Activated CD8-positive, alpha-beta memory T cell treated with anti-CD3 and anti-CD28 coated beads for 36 hours (primary cell): ENCODE data around the gene LCN15. TPM values are rescaled to one million over a fixed set of nuclear protein-coding genes. Genes with fewer than 3 reads are reported as not detected.
"Not testable (repeated sequence)": the region's sequence is repeated elsewhere in the genome, so short reads cannot be mapped to it uniquely, and the experiment has no call there.

Source experiments
- CTCF ChIA-PET: fragments of 350-600 bp; sonication (Branson Sonifier 250); formaldehyde crosslinking; loops from one replicate; lab custom pipeline; 2021; ENCODE audit warnings: antibody characterized with exemption; lab: Charles Lee
- POLR2A ChIA-PET: fragments of 350-600 bp; sonication (Branson Sonifier 250); formaldehyde crosslinking; loops from one replicate; lab custom pipeline; 2021; ENCODE audit warnings: antibody characterized with exemption; lab: Charles Lee
- total RNA-seq, 2 experiments: library from RNA; stranded (reverse); gene quantifications; one replicate each; pipeline ENCODE4 v1.2.3, GENCODE V29; 2021

Gene LCN15
- total RNA-seq, 2 experiments from 2014 or later = not detected

GRCh38 chr9:136798708-136799078 is 34.4 kb upstream of the LCN15 start:
- ChIA-PET CTCF (interaction anchor here (1.4 kb wide), 1 partner anchor 236 kb away, joined by 3 read pairs; no protein-coding TSS in a partner anchor), POLR2A (no interaction called here)

DNA sequence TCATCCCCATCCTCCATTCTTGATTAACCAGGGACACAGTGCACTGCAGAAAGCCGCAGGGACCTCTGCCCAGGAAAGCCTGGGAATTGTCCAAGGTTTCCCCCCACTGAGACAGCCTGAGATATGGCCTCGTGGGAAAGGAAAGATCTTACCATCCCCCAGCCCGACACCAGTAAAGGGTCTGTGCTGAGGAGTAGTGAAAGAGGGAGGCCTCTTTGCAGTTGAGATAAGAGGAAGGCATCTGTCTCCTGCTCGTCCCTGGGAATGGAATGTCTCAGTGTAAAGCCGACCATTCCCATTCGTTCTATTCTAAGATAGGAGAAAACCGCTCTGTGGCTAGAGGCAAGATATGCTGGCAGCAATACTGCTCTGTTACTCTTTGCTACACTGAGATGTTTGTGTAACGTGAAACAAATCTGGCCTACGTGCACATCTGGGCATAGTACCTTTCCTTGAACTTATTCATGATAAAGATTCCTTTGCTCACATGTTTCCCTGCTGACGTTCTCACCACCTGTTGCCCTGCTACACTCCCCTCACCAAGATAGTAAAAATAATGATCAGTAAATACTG is 32.5 kb upstream of the LCN15 start:
- CTCF ChIA-PET, POLR2A ChIA-PET: not testable (repeated sequence)

GRCh38 chr9:136796238-136796774 is 32.0 kb upstream of the LCN15 start, which contains the start of gene CCDC183:
Gene CCDC183 (plus strand): TSS chr9:136796338. CDS start chr9:136796398, 60 bp downstream.
- POLR2A ChIA-PET = no interaction called here

DNA sequence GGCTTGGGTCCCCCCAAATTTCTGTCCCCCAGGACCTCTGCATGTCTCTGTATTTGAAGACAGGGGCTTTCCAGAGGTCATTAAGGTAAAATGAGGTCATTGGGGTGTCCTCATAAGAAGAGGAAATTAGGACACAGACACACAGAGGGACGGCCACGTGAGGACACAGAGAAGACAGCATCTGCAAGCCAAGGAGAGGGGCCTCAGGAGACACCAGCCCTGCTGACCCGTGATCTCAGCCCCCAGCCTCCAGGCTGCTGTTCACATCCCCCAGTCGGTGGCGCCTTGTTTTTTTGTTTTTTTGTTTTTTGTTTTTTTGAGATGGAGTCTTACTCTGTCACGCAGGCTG is 30.7 kb upstream of the LCN15 start:
- POLR2A ChIA-PET = no interaction called here
- CTCF ChIA-PET = no interaction called here

More at GRCh38 chr9:136796238-136796774, 32.0 kb upstream of the LCN15 start, which contains the start of gene CCDC183:
- CTCF ChIA-PET = no interaction called here

DNA sequence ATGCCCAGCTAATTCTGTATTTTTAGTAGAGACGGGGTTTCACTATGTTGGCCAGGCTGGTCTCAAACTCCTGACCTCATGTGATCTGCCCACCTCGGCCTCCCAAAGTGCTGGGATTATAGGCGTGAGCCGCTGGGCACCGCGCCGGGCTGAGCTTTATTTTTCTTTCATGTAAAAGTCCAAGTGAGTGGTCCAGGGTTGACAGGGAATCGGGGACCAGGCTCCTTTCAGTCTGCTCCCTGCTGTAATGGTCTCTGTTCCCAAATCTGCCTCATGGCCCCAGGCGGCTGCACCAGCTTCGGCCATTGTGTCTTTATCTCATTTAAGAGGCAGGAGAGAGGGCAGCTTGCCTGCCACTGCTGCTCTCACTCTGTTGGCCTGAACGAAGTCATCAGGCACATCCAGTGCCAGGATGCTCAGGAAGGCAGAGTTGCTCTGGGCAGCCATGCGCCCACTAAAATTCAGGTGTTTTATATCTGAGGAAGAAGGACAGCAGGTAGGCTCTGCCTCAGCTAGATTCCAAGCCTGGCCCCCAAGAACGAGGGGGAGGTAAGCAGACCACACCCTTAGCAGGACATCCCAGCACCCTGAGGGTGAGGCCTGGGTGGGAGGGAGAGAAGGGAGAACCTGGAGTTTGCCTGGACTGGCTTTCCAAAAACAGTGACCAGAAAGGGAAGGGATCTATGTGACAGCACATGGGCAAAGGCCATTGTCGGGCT is 30.1 kb upstream of the LCN15 start:
- ChIA-PET POLR2A (no interaction called here), CTCF (interaction anchor here (0.8 to 1.4 kb wide), 3 partner anchors 17 to 273 kb away, joined by 4 to 7 read pairs (median 5); no protein-coding TSS in a partner anchor)

GRCh38 chr9:136793086-136793946 is 29.0 kb upstream of the LCN15 start:
- CTCF ChIA-PET = interaction anchor here (1.0 to 1.6 kb wide), 6 partner anchors 9 to 274 kb away, joined by 3 to 7 read pairs (median 5); no protein-coding TSS in a partner anchor
- POLR2A ChIA-PET = no interaction called here

GRCh38 chr9:136792321-136793085 is 28.2 kb upstream of the LCN15 start:
- ChIA-PET POLR2A (no interaction called here), CTCF (interaction anchor here (0.6 to 1.6 kb wide), 11 partner anchors 10 to 277 kb away, joined by 3 to 7 read pairs (median 3); partner anchors contain the start of gene FBXW5)

- ChIA-PET POLR2A (interaction anchor here (0.6 kb wide), 1 partner anchor 117 kb away, joined by 3 read pairs; no protein-coding TSS in a partner anchor), CTCF (interaction anchor here (0.6 to 1.6 kb wide), 13 partner anchors 11 to 278 kb away, joined by 3 to 7 read pairs (median 3); partner anchors contain the start of gene FBXW5)
These were observed 27.4 kb upstream of the LCN15 start for GRCh38 chr9:136791516-136792276.

- CTCF ChIA-PET = interaction anchor here (0.6 to 1.5 kb wide), 6 partner anchors 52 to 277 kb away, joined by 3 to 5 read pairs (median 4); no protein-coding TSS in a partner anchor
- POLR2A ChIA-PET = interaction anchor here (0.6 to 1.0 kb wide), 2 partner anchors 118 to 295 kb away, joined by 3 to 4 read pairs; partner anchors contain the start of gene MAN1B1
These were observed 26.6 kb upstream of the LCN15 start, which contains the start of gene TMEM141 for GRCh38 chr9:136790640-136791515. Gene TMEM141 (plus strand): TSS chr9:136791344. CDS start chr9:136791371, 27 bp downstream.

DNA sequence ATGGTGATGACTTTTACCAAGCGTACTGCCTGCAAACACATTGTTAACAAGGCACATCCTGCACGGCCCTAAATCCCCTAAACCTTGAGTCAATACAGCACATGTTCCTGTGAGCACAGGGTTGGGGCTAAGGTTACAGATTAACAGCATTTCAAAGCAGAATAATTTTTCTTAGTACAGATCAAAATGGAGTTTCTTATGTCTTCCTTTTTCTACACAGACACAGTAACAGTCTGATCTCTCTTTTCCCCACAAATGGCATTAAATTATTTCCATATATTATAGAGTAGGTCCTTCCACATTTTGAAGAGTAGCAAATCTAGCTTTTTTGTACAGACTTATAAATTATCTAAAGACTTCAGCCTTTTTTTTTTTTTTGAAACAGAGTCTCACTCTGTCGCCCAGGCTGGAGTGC is 25.2 kb upstream of the LCN15 start:
- POLR2A ChIA-PET = interaction anchor here (0.7 kb wide), 1 partner anchor 431 kb away, joined by 4 read pairs; no protein-coding TSS in a partner anchor
- CTCF ChIA-PET = interaction anchor here (1.1 to 1.2 kb wide), 3 partner anchors 246 to 279 kb away, joined by 3 to 4 read pairs (median 4); partner anchors contain the start of gene NPDC1

DNA sequence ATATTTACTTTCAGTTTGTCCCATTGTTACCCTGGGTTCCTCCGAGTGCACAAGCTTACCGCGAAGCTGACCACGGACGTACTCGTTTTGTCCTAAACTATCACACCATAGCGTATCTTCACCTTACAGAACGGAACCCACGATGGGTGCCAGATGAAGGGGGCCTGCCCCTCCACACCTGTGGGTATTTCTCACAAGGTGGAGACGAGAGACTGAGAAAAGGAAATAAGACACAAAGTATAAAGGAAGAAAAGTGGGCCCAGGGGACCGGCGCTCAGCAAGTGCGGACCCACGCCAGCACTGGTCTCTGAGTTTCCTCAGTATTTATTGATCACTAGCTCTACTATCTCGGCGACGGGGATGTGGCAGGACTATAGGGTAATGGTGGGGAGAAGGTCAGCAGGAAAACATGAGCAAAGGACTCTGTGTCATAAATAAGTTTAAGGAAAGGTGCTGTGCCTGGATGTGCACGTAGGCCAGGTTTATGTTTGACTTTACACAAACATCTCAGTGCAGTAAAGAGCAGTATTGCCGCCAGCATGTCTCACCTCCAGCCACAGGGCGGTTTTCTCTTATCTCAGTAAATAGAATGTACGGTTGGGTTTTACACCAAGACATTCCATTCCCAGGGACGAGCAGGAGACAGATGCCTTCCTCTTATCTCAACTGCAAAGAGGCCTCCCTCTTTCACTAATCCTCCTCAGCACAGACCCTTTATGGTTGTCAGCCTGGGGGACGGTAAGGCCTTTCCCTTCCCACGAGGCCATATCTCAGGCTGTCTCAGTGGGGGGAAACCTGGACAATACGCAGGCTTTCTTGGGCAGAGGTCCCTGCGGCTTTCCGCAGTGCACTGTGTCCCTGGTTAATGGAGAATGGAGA is 24.6 kb upstream of the LCN15 start:
- POLR2A ChIA-PET = interaction anchor here (0.7 kb wide), 1 partner anchor 432 kb away, joined by 4 read pairs; no protein-coding TSS in a partner anchor
- CTCF ChIA-PET = interaction anchor here (0.6 to 3.8 kb wide), 8 partner anchors 11 to 258 kb away, joined by 3 to 23 read pairs (median 4); partner anchors contain the start of genes FUT7, LCN8, NPDC1 and PAXX

DNA sequence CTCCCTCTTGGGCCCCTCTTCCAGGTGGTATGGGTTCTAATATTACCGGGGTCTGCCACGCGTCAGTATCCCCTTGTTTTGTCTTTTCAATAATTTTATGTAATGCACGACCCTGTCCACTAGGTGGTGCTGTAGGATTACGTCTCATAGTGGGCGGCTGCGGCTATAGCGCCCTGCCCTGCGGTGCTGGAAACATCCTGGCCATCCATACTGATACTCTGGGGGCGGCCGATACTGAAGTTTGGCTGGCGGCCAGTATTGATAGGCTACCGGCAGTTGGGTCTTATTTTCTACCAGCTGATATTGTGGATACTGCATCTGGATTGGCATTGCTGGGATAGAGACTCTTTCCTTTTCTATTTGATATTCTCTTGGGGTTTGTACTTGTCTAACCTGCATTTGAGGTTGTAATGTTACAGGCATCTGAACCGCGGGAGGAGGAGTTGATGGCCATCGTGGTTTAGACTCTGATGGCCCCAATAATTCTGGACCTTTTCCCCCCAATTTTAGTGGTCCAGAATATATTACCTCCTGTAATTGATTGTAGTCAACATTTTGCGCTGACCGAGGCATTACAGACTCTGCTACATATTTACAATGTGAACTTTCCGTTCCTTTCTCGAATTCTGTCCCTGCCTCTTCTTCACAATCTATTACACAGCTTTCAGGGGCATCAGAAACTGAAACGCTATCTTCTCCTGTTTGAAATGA is 23.5 kb upstream of the LCN15 start:
- ChIA-PET POLR2A (interaction anchor here (0.6 kb wide), 1 partner anchor 259 kb away, joined by 3 read pairs; no protein-coding TSS in a partner anchor), CTCF (interaction anchor here (0.7 to 3.8 kb wide), 13 partner anchors 10 to 436 kb away, joined by 3 to 23 read pairs (median 3); partner anchors contain the start of genes CLIC3, FUT7, LCN8 and PAXX)

GRCh38 chr9:136786983-136787382 is 22.7 kb upstream of the LCN15 start:
- CTCF ChIA-PET = interaction anchor here (0.7 to 3.8 kb wide), 9 partner anchors 9 to 437 kb away, joined by 3 to 23 read pairs (median 3); partner anchors contain the start of genes CLIC3 and FUT7
- POLR2A ChIA-PET = not testable (repeated sequence)

DNA sequence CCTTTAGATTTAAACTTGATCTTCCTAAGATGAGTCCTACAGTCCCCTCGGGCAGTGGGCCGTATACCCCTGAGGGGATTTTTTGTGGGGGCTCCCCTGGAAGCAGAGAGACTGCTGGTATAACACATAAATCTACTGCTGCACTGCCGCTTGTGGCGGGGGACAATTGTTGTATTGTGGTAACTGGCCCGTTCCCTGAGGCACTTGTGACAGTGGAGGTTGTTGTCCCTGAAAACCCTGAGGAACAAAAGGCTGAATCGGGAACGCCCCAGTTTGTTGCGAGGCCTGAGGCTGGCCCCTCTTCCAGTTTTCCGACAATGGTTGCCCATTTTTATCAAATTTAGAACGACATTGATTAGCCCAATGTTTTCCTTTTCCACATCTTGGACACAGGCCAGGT is 22.1 kb upstream of the LCN15 start:
- POLR2A ChIA-PET = no interaction called here
- CTCF ChIA-PET = interaction anchor here (1.1 to 3.8 kb wide), 6 partner anchors 20 to 248 kb away, joined by 3 to 23 read pairs (median 3); partner anchors contain the start of gene FUT7
